Heart right ventricle (tissue), 16 donors: ENCODE data around the gene EIF3F. TPM values are rescaled to one million over a fixed set of nuclear protein-coding genes. Genes with fewer than 3 reads are reported as not detected.

Source experiments
- ATAC-seq, 8 donors: fragments of 200-7000 bp; cut with Tn5 transposase; one replicate each; pipeline ENCODE4 v1.9.1; 2020; ENCODE audit warnings: mild to moderate bottlenecking in 8 of 8, moderate library complexity in 8 of 8, moderate number of reproducible peaks in 1 of 8
- DNase-seq, 2 donors: peaks; one replicate each; pipeline ENCODE4 v3.0.0-alpha.2; 2020
- H3K27ac ChIP-seq, 10 donors: fragments of 200-600 bp; sonication (generic) in 2 of 10; one replicate each; pipeline versions ENCODE4 v1.5.0 to v1.8.0; 2020 to 2022; ENCODE audit warnings: mild to moderate bottlenecking in 3 of 10
- H3K27me3 ChIP-seq, 7 donors: fragments of 200-600 bp; one replicate each; pipeline ENCODE4 v1.8.0; 2021 to 2022; ENCODE audit warnings: mild to moderate bottlenecking in 2 of 7
- H3K36me3 ChIP-seq, 9 donors: fragments of 200-600 bp; sonication (generic) in 1 of 9; one replicate each; pipeline versions ENCODE4 v1.5.0 to v1.8.0; 2020 to 2022; ENCODE audit warnings: mild to moderate bottlenecking in 2 of 9
- H3K4me1 ChIP-seq, 9 donors: fragments of 200-600 bp; sonication (generic) in 1 of 9; one replicate each; pipeline versions ENCODE4 v1.5.0 to v1.8.0; 2020 to 2022; ENCODE audit warnings: mild to moderate bottlenecking in 4 of 9
- H3K4me3 ChIP-seq, 10 donors: fragments of 200-600 bp; sonication (generic) in 2 of 10; one replicate each; pipeline versions ENCODE4 v1.5.0 to v1.8.0; 2020 to 2022; ENCODE audit warnings: mild to moderate bottlenecking in 7 of 10, moderate library complexity in 2 of 10
- H3K9me3 ChIP-seq, 11 donors: fragments of 200-600 bp in 10 of 11; sonication (generic) in 2 of 11; one replicate each; pipeline versions ENCODE4 v1.5.0 to v1.8.0; 2013 to 2022; ENCODE audit warnings: mild to moderate bottlenecking in 2 of 11, control low read depth in 1 of 11, moderate library complexity in 1 of 11
- WGBS, 2 donors: extraction: QIAGEN DNeasy Blood & Tissue Kit; methylation state at CpG; one replicate each; pipeline ENCODE4 v1.1.7; 2013; ENCODE audit warnings: inconsistent platforms in 1 of 2; 5-methylcytosine and 5-hydroxymethylcytosine counted together
- intact Hi-C, 10 donors: fragments of 100-400 bp; cut with DNase I; formaldehyde crosslinking; loops; one replicate each; pipeline versions ENCODE4 v1.11.1 to v1.14.2; 2022
- polyA plus RNA-seq, 2 donors: library from polyadenylated mRNA; stranded (reverse); fragments of 200-250 nt; gene quantifications; one replicate each; pipeline ENCODE4 v1.2.3, GENCODE V29; 2013
- total RNA-seq, 10 donors: library from RNA; stranded (reverse); fragmentation: NEBNext Ultra II Directional in 3 of 10; extraction: Animal tissue kit (Norgen Biotek cat#: 25700) in 3 of 10; gene quantifications; one replicate each; pipeline versions ENCODE4 v1.2.1 to v1.2.4, GENCODE V29; 2021 to 2023
- TF ChIP-seq, protein P1 (sequence below), 9 donors: fragments of 200-600 bp; sonication (generic) in 2 of 9; IDR thresholded peaks; one replicate each; pipeline versions ENCODE4 v1.5.0 to v1.8.0; 2021 to 2022; ENCODE audit warnings: antibody characterized with exemption in 9 of 9, mild to moderate bottlenecking in 5 of 9, moderate library complexity in 1 of 9
- donor health status: Arrhythmogenic right ventricular cardiomyopathy.
- donor health status: ischemic (EF 13 %, LVEDD 7.1; RV severe dilation, severe dysfunction).
- donor health status: healthy with polysubstance abuse.
- donor health status: DM: no; HTN: yes; CAD: no.
- donor health status: DM: no; HTN: no; CAD: no.
- donor health status: ischemic (EF 25% LVEDD 6.9; RV normal size, moderate dysfunction).
- donor health status: ischemic (EF 25% LVEDD 5.7; RV mildly dilated, moderate dysfunction).
- donor health status: healthy.
- donor health status: DM: yes; HTN: yes; CAD: no.
- donor health status: Ischemic cardiomyopathy.
- donor health status: ischemic (EF 35%, LVEDD 5.7; RV mildly dilated, moderate dysfunction).
- donor health status: nonischemic (EF 11% LVEDD 7.7; RV severe dilation, severe dysfunction).
- donor health status: DM: yes; HTN: yes; CAD: no.
- donor health status: PGD.
- donor health status: ischemic (EF 29% LVEDD 5.4; RV normal size, mild dysfunction).
- donor health status: nonischemic (EF 23%, LVEDD 6.1; RV moderate dilation, normal function).

The EIF3F gene
- total and polyA plus RNA-seq, 12 donors: 63.2 to 386 (median 157) TPM

DNA sequence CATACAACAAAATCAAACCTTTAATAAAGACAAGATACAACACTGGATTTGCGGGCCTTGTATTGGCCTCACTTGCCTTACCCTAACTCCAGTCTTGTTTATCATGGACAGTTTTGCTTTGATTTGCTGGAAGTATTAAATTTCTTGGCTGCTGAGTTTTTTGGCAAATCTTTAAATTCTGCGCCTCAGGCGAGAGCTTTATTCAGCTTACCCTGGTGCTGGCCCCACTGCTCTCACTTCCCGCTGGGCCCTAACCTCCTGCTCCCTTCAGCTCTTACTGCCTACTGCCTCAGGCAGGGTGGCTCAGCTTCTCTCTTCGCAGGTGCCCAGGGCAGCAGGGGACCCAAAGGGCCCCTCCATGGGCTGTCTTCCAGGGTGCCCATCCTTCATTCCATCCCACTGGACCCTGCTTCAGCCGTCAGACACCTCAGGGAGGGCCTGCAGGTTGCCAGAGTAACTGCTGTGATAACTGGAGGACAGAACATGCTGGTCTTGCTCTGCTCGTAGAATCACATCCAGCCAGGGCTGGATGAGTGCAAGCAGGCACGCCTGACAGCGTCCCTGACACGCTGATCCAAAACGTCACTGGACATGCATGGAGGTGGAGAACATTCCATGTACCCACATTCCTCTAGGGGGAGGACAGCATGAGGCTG lies 48.2 kb downstream of the EIF3F start:
- ATAC-seq (peak in 5 of 8 donors; percentile 55 to 90 (median 65)), DNase-seq (peak in 1 of 2 donors; percentile 33)
- Histone ChIP-seq H3K27me3 (peaks cover 0 to 11% (median 0%) of the 10 kb centered on the region in 7 donors), H3K27ac (peak overlapping the region in 6 of 10 donors; percentile 9 to 64 (median 36)), H3K9me3 (no peaks in the 10 kb centered on the region), H3K36me3 (no peaks in the 10 kb centered on the region), H3K4me1 (peaks cover 7 to 39% (median 22%) of the 10 kb centered on the region in 9 donors), H3K4me3 (no peak overlapping the region)
- TF ChIP-seq, protein P1, sequence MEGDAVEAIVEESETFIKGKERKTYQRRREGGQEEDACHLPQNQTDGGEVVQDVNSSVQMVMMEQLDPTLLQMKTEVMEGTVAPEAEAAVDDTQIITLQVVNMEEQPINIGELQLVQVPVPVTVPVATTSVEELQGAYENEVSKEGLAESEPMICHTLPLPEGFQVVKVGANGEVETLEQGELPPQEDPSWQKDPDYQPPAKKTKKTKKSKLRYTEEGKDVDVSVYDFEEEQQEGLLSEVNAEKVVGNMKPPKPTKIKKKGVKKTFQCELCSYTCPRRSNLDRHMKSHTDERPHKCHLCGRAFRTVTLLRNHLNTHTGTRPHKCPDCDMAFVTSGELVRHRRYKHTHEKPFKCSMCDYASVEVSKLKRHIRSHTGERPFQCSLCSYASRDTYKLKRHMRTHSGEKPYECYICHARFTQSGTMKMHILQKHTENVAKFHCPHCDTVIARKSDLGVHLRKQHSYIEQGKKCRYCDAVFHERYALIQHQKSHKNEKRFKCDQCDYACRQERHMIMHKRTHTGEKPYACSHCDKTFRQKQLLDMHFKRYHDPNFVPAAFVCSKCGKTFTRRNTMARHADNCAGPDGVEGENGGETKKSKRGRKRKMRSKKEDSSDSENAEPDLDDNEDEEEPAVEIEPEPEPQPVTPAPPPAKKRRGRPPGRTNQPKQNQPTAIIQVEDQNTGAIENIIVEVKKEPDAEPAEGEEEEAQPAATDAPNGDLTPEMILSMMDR (IDR thresholded peaks at IDR 0.05): no peak
- intact Hi-C loops: loop anchor here in 2 of 10 donors (5.0 to 10.0 kb wide), 2 partner anchors 57 to 59 kb away; no protein-coding TSS in a partner anchor
- WGBS, 2 donors: 60 to 64% methylated on average over 11 of the region's 11 CpGs

DNA sequence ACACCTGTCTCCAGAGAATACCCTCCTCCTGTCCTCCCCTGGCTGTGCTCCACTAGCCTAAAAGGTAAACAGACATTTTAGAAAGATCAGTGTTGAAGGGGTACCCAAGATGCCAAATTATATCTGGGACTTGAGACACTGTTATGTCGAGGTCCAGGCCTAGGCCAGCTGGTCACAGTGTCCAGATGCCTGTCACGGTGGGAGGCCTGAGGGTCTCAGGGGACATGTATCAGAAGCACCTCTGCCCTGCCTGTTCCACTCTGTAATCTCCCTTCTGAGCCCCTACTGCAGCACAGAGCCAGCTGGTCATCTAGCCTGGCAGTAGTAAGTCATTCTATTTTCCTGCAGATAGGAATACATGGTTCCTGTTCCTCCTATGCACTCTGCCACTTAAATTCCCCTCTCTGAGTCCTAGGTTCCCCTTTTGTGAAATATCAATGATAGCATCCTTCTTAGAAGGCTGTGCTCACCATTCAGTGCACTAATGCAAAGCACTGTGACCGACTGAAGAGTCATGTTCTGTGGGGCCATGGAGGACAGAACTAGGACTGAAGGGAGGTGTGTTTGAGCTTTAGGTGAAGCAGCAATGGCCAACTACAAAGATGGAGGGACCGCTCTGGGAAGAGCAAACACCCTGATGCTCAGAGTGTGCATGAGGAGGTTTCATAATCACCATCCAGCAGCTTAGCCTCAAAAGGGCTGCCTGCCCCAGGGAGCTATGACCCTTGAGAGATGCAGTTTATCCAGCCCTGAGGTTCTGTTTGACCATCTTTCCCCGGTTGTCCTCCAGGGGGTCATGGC lies 49.1 kb downstream of the EIF3F start:
- no peak overlapping the region for H3K4me3 ChIP-seq
- ATAC-seq (no peak), DNase-seq (no peak)
- H3K36me3 ChIP-seq: no peaks in the 10 kb centered on the region
- WGBS, 2 donors: 69 to 81% methylated on average over 5 of the region's 5 CpGs
- peaks cover 7 to 31% (median 20%) of the 10 kb centered on the region in 9 donors for H3K4me1 ChIP-seq
- TF ChIP-seq, protein P1 (IDR thresholded peaks at IDR 0.05): no peak
- no peaks in the 10 kb centered on the region for H3K9me3 ChIP-seq
- intact Hi-C loops: loop anchor here in 2 of 10 donors (5.0 to 10.0 kb wide), 2 partner anchors 56 to 59 kb away; no protein-coding TSS in a partner anchor
- peak overlapping the region in 4 of 10 donors; percentile 28 to 64 (median 47) for H3K27ac ChIP-seq
- peaks cover 0 to 5% (median 0%) of the 10 kb centered on the region in 7 donors for H3K27me3 ChIP-seq

GRCh38 chr11:8036986-8037385 lies 49.8 kb downstream of the EIF3F start:
- H3K36me3 ChIP-seq: no peaks in the 10 kb centered on the region
- H3K27ac ChIP-seq: no peak overlapping the region
- WGBS, 2 donors: 94 to 97% methylated on average over 5 of the region's 5 CpGs
- peaks cover 0 to 5% (median 0%) of the 10 kb centered on the region in 7 donors for H3K27me3 ChIP-seq
- H3K4me1 ChIP-seq: peaks cover 7 to 30% (median 20%) of the 10 kb centered on the region in 9 donors
- no peak overlapping the region for H3K4me3 ChIP-seq
- no peaks in the 10 kb centered on the region for H3K9me3 ChIP-seq
- ATAC-seq (no peak), DNase-seq (no peak)
- intact Hi-C loops: loop anchor here in 2 of 10 donors (5.0 to 10.0 kb wide), 2 partner anchors 55 to 58 kb away; no protein-coding TSS in a partner anchor
- TF ChIP-seq, protein P1 (IDR thresholded peaks at IDR 0.05): no peak

GRCh38 chr11:8038393-8038792 lies 51.3 kb downstream of the EIF3F start:
- H3K27ac ChIP-seq: no peak overlapping the region
- intact Hi-C loops: loop anchor here in 2 of 10 donors (5.0 to 10.0 kb wide), 2 partner anchors 54 to 56 kb away; no protein-coding TSS in a partner anchor

More at GRCh38 chr11:8038393-8038792, 51.3 kb downstream of the EIF3F start:
- Histone ChIP-seq H3K9me3 (no peaks in the 10 kb centered on the region), H3K4me3 (no peak overlapping the region), H3K4me1 (peaks cover 3 to 22% (median 13%) of the 10 kb centered on the region in 9 donors), H3K36me3 (no peaks in the 10 kb centered on the region), H3K27me3 (no peaks in the 10 kb centered on the region)
- DNase-seq (no peak), ATAC-seq (no peak)
- TF ChIP-seq, protein P1 (IDR thresholded peaks at IDR 0.05): no peak
- 88 to 89% methylated on average over 8 of the region's 8 CpGs for WGBS, 2 donors
